ENCODE data around the gene DAND5.
A peak's percentile ranks its signal among the peaks of the same experiment; 100 is the strongest.
"Not testable (repeated sequence)": the region's sequence is repeated elsewhere in the genome, so short reads cannot be mapped to it uniquely, and the experiment has no call there.

The DAND5 gene

DNA sequence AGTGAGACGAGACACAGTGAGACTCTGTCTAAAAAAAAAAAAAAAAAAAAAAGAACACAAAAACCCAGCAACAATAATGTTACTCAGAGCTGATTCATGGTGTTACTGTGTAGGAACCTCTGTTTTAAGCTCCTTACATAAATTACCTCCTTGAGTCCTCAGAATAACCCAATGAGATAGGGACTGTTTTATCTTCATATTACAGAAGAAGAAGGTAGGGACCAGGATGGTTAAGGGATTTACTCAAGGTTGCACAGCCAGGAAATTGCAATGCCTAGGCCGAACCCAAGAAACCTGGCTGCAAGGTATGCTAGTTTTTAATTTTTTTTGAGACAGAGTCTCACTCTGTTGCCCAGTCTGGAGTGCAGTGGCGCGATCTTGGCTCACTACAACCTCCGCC lies 1.5 kb upstream of the DAND5 start:
- DNase-seq: peak; percentile 56

DNA sequence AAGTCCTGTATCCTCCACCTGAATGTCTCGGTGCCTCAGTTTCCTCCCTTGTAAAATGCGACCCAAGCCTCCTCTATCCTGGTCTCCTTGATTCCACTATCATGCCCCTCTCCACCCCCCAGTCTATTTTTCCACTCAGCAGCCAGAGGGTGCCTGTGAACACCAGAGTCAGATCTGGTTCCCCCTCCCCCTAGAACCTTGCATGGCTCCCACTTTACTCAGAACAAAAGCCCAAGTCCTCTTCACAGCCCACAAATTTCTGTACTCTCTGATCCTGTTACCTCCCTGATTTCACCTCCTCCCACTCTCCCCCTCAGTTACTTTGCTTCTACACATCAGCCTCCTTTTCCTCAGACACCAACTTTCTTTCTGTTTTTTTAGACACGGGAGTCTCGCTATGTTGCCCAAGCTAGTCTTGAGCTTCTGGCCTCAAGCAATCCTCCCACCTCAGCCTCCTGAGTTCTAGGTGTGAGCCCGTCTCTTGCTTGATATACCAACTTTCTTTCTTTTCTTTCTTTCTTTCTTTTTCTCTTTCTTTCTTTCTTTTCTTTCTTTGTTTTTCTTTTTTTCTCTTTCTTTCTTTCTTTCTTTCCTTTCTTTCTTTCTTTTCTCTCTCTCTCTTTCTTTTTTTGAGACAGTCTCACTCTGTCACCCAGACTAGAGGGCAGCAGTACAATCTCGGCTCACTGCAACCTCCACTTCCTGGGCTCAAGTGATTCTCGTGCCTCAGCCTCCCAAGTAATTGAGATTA lies 869 bp downstream of the DAND5 start:
- DNase-seq: no peak

DNA sequence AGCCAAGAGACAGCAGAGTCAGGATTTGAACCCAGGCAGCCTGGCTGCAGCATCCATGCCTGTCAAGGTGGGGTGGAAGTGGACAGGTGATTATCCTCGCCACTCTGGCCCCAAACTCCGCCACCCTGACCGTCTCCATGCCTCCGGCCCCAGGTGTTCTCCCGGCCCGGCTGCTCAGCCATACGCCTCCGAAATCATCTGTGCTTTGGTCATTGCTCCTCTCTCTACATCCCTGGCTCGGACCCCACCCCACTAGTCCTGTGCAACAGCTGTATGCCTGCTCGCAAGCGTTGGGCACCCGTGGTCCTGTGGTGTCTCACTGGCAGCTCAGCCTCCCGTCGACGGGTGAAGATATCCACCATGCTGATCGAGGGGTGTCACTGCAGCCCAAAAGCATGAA lies 3.9 kb downstream of the DAND5 start:
- no peak for DNase-seq

DNA sequence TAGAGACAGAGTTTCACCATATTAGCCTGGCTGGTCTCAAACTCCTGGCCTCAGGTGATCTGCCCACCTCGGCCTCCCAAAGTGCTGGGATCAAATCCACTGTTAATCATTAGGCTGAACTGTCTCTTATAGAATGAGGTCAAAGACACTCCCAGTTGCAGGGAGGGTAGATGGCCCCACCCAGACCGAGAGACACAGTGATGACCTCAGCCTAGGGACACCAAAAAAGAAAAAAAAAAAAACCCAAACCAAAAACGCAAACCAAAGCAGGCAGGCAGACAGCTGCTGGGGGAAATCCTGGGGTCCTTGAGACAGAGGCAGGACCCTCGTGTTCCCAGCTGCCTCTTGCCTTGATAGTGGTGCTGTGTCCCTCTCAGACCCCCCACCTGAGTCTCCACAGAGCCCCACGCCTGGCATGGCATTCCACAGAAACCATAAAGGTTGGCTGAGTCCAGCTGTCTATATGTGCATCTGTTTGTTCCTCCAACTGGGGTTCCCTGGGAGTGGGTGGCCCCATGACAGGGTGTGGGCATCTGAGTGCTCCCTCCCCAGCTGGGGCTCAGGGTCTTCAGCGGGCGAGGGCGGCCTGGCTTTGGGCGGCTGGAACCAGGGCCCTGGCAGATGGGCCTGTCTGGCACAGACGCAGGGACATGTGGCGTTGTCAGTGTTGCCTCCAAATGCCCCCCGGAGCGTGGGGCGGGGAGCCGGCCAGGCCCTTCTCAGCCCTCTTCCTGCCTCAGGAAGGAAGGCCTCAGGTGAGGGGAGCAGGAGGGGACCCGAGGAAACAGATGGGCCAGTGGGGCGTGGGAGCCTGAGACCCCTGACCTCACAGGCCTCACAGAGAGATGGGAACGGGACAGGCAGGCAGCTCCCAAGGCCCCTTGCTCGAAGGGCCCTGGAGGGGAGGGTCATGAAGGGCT lies 5.2 kb downstream of the DAND5 start:
- DNase-seq: no peak

DNA sequence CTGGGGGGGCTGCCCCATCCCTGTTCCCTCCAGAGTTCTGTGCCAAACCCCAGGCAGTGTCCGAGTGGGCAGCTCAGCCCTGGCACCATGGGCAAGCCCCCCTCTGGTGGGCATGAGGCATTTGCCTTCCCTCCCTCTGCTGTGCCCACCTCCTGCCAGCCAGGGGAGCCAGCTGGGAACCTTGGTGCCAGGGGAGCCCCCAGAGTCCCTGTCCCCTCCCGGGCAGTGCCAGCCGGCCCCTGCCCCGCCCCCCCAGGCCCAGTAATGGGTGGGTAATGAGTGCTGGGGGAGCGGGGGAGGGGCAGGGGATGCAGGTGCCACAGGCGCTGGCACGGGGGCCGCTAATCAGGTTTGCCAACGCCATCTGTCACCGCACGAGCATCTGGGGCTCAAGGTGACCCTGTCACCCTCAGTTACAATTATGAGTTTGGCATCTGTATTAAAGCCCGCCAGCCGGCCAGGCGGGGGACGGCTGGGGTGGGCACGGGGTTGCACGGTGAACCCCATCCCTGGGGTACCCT lies 5.9 kb downstream of the DAND5 start:
- no peak for DNase-seq

DNA sequence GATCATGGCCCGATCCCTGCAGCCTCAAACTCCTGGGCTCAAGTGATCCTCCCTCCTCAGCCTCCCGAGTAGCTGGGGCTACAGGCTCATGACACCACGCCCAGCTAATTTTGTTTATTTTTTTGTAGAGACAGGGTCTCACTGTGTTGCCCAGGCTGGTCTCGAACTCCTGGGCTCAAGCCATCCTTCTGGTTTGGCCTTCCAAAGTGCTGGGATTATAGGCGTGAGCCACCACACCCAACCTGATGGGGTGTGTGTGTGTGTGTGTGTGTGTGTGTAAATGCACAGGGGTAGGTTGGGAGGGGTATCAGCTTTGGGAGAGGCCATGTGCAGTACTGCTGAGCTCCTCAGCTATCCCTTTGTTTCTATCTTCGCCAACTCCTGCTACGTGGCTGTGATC lies 6.7 kb downstream of the DAND5 start:
- not testable (repeated sequence) for DNase-seq

DNA sequence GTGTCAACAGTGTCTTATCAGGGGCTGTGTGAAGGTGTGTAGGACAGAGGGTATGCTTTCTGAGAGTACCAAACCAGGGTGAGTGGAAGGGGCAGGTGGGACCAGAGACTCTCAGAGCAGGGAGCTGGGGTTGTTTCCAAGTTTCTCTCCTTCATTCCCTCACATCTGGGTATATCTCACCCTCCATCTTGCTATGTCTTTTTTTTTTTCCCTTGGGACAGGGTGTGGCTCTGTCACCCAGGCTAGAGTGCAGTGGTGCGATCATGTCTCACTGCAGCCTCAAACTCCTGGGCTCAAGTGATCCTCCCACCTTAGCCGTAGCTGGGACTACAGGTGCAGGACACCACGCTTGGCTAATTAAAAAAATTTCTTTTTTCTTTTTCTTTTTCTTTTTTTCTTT lies 10.6 kb downstream of the DAND5 start:
- DNase-seq: no peak

DNA sequence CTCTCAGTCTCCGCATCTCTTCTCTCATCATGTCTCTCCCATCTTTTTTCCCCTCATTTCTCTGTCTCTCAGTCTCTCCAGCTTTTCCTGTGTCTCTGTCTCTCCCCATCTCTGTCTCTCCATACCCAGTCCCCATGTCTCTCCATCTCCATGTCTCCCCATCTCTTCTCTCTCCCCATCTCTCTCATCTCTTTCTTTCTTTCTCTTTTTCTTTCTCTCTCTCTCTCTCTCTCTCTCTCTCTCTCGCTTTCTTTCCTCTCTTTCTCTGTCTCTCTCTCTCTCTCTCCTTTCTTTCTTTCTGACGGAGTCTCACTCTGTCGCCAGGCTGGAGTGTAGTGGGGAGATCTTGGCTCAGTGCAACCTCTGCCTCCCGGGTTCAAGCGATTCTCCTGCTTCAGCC lies 13.3 kb downstream of the DAND5 start:
- no peak for DNase-seq

DNA sequence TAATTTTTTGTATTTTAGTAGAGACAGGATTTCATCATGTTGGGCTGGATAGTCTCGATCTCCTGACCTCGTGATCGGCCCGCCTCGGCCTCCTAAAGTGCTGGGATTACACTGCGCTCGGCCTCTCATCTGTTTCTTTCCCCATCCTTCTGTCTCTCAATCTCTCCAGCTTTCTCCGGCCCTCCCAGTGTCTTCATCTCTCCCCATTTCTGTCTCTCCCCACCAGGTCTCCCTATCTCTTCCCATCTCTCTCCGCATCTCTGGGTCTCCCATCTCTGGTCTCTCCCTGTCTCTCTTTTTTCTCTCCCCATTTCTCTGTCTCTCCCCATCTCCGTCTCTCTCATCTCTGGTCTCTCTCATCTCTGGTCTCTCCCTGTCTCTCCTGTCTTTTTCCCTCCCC lies 13.7 kb downstream of the DAND5 start:
- DNase-seq: no peak

DNA sequence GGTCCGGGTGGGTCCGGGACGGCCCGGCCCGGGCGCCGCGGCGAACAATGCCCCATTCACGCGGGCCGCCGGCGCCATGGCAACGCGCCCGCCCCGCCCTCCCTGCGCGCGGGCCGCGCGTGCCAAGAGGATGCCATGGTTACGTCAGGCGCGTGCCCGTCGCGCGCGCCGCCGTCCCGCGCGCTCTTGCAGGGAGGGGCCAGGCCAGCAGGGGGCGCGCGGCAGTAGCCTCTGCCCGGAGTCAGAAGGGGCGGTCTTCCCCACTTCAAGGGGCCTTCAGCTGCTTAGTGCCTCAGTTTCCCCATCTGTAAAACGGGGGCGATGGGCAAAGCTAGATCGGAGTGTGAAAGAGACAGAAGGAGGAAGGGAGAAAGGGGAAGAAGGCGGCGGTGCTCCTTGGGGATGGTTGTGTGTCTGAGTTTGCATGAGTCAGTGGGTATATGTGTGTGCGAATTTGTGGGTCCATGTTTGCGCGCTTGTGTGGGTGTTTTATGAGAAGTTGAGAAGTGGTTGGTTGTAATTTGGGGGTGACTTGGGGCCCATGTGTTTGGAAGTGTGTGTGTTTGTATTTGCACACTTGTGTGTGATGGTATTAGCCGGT lies 14.3 kb downstream of the DAND5 start:
- DNase-seq: peak; percentile 55

DNA sequence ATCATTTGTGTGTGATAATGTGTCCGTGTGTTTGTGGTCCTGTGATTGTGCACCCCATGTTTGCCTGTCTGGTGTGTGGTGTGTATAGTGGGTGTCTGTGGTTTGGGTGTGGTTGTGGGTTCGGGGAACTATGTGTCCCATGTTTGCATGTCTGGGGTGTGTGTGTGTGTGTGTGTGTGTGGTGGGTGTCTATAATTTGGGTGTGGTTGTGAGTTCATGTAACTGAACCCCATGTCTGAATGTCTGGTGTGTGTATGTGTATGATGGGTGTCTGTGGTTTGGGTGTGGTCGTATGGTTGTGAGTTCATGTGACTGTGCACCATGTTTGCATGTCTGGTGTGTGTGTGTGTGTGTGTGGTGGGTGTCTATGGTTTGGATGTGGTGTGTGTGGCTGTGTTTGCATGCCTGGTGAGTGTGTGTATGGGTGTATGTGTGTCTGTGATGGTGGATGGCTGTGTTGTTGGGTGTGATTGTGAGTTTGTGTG lies 14.8 kb downstream of the DAND5 start:
- DNase-seq: no peak

DNA sequence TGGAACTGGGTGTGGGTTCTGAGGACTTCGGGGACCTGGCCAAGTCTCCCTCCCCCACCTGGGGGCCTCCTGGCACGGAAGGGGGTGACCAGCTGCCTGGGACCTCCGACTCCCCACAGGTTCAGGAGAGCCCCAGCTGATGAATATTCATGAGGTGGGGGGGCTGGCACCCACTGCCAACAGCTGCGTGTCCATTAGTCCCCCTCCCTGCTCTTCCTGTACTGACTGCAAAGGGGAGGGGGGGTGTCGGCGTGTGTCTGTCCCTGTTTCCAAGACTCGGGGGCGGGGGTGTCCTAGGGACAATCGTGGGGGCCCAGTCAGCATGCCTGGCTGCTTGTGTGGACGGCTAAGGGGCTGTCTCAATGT lies 15.3 kb downstream of the DAND5 start:
- no peak for DNase-seq

DNA sequence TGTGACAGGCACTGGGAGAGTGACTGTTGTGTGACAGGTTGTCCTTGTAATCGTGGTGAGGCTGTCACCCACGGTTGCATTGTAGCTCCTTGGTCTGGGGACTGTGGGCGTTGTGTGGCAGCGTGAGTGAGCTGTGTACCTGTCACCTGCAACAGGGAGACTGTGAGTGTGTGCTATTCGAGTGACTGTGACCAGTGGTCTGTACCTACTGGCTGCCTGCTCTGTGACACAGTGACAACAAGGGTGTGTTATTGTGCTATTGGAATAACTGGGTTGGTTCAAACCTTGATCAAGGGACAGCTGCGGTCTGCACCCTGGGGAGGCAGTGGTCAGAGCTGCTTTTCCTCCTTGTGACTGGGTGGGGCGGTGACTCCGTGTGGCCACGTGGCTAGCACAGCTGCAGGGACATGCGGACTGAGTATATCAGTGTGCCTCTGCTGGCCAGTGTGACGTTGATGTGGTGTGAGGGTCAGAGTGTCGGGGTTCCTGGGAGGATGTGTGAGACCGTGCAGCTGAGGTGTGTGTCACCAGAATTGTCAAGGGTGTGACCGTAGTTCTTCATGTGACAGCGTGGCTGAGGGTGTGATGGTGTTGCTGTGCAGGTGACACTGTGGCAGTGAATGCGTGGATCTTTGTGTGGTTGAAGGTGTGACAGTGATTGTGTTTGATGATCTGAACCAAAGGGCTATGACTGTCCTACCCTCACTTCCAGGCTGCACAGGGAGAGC lies 15.8 kb downstream of the DAND5 start:
- DNase-seq: no peak

DNA sequence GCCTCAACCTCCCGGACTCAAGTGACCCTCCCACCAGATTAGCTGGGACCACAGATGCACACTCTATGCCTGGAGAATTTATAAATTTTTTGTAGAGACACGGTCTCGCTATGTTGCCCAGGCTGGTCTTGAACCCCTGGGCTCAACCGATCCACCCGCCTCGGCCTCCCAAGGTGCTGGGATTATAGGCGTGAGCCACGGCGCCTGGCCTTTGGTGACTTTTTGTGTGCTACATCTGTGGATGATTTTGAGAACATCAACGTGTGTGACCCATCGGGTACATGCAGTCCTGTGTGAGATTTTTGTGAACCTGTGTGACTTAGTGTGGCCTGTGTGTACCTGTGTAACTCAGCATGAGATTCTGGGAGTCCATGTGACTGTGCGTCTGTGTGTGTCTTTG lies 17.4 kb downstream of the DAND5 start:
- no peak for DNase-seq

DNA sequence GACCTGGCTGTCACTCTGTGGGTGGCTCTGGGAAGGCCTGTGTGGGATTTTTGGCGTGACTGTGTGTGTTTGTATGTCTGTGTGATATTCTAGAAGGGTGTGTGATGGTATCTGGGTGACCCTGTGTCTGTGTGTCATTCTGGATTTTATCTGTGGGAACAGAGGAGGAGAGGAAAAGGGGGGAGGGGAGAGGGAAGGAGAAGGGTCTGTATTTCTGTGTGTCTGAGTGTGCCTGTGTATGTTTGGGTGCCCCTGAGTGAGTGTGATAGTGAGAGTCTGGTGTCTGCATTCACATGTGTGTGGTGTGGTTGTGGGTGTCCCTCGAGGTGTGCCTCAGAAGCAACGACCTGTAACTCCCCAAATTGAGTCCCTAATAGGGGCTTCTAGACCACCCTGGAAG lies 17.8 kb downstream of the DAND5 start:
- no peak for DNase-seq

DNA sequence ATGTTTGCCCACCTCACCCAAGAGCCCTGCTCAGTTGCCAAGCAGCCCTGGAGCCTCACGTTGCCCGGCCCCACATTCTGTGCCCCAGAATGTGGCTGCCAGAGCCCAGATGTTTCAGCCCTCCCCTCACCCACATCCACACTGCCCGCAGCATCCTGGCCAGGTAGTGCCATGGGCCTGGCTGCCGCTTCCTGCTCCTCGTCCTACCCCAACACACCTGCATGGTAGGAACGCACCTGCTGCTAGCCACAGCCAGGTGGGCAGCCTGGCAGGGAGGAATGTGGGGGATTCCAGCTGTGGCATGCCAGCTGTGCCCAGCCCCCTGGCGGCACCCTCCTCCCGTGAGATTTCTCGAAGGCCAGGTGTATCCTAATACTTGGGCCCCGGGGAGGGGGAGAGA lies 18.4 kb downstream of the DAND5 start:
- no peak for DNase-seq

DNA sequence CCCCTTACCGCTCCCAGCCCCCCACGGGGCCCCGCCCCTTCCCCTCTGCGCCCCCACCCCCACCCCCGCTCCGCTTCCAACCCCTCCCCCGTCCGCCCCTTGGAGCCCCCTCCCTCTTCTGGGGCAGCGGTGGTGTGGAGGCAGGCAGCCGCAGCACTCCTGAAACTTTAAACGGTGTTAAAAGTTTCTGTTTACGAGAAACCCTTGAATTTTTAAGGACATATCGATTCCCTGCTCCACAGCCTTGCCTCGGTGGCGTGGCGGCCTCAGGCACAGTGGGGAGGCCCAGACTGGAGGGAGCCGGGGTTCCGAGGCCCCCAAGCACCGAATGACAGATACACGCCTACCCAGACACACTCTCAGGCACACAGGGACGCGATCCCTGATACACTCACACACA lies 21.1 kb downstream of the DAND5 start:
- no peak for DNase-seq

DNA sequence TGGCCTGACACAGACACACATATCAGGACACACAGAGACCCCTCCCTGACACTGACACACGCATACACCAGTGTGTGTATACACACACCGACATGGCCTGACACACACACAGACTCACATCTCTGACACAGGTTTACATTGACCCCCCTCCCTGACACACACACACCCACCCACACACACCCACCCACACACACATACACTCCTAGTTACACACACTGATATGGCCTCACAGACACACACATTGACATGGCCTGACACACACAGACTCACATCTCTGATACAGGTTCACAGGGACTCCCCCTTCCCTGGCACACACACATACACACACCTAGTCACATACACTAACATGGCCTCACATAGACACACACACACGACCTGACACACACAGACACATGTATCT lies 21.5 kb downstream of the DAND5 start:
- DNase-seq: no peak

DNA sequence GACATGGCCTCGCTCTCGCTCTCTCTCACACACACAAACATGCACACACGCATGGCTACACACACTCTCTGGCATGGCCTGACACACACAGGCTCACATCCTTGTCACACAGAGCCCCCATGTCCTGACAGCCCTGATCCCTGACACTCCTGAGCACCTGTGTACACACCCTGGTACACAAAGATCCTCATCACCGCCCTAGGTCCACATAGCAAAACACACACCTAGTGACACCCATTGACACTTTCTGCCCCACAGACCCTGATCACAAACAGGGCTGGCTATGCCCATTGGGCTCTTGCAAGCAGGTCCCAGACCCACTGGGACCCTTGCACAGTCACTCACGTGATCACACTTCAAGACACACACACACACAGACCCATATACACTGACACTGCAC lies 21.9 kb downstream of the DAND5 start:
- DNase-seq: no peak

DNA sequence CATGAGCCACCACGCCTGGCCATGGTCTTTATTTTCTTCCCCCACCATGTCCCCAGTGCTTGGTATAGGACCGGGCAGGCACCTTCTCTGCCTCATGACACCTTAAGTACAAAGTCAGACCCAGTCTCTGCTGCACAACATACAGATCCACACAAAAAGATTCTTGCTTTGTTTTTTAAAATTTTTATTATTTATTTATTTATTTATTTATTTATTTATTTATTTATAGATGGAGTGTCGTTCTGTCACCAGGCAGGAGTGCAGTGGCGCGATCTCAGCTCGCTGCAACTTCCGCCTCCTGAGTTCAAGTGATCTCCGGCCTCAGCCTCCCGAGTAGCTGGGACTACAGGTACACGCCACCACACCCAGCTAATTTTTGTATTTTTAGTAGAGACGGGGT lies 23.4 kb downstream of the DAND5 start:
- DNase-seq: no peak

DNA sequence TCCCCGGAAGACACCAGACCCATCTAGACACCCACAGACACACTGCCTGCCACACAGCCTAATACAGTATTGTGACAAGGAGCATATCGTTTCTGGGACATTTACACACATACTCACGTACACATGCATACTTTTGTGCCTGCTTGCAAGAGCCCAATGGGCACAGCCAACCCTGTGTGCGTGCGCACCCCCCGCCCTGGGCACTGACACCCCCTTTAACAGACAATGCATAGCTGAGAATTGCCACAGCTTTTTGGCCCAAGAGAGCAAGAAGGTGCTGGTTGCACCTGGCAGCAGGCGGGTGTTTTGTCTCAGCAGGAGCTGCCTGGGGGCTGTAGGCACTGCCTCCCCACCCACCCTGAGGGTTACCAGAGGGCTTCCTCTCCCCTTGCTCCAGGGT lies 24.2 kb downstream of the DAND5 start:
- DNase-seq: no peak

DNA sequence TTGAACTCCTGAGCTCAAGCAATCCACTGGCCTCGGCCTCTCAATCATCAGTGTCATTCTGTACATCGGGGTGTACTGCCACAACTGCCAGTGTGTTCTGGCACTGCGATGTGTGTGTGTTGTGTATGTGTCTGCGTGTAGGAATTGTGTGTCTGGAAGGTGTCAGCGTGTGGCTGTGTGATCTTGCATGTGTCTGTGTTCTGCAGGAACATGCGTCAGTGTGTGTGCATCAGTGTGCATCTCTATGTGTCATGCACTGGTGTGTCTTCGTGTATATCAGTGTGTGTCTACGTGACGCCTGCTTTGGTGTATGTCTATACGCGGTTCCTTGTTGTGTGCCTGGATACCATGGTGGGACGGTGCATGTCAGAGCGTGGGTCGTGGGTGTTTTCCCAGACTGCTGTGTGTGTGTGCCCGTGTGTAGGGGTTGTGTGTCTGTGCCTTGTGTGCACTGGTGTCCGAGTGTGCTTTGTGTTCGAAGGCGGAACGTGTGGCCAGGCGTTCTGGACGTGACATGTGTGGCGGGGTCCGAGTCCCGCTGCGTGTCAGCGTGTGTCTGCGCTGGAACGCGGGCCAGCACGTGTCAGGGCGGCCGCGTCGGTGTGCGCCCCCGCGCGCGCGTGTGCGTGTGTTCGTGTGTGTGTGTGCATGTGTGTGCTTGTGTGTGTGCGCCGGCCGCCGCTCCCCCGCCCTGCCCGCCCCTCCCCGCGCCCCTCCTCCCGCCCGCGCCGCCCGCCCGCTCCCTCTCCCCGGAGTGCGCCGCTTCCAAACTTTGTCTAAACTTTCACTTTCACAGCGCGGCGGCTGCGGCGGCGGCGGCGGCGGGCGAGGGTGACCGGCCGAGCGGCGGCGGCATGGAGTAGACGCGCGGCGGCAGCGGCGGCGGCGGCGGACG lies 25.6 kb downstream of the DAND5 start, which contains the start of gene NFIX:
Gene NFIX (plus strand): TSS at position 775 of the 895 bp plus-strand sequence. CDS start 363 bp downstream, outside the sequence.
- peak; percentile 53 for DNase-seq
